ENCODE measurements around the gene NOSTRIN.

- TF ChIP-seq CTCF (optimal IDR thresholded peaks at IDR 0.05 in 1 of 3, IDR thresholded peaks at IDR 0.05 in 1 of 3, conservative IDR thresholded peaks at IDR 0.05 in 1 of 3; ENCODE audit: extremely low read depth in 1 of 3, insufficient read depth in 2 of 3, low read length in 3 of 3) (no peak), EZH2 (IDR thresholded peaks at IDR 0.05; ENCODE audit: low read length) (no peak)
These were observed 29.3 kb upstream of the NOSTRIN start for GRCh38 chr2:168773128-168773527.

All from keratinocyte (primary cell).